GM18520 (cell line): ENCODE measurements around the gene RPGR.
A peak's percentile ranks its signal among the peaks of the same experiment; 100 is the strongest.

Source experiments
- ATAC-seq: cut with Tn5 transposase; IDR thresholded peaks from one replicate; pipeline ENCODE4 v1.9.1; 2021; ENCODE audit not compliant: unreplicated experiment

The RPGR gene

GRCh38 chrX:38332505-38332904 lies 5.2 kb upstream of the RPGR start:
- ATAC-seq: peak; percentile 89

DNA sequence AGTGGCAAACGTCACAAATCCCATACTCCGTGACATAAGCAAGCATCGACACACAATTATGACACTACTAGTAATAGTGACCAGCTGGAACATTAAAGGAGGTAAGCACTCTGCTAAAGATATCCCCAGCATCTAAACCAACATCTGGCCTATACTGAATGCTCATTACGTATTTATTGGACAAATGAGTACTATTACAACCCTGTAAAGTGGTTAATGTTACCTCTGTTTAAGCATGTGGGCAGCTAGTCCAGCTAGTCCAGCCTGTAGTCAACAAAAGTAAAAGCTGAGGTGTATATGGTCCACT lies 419 bp upstream of the RPGR start:
- no peak for ATAC-seq

- no peak for ATAC-seq
Observed at GRCh38 chrX:38326086-38326485, 1.2 kb downstream of the RPGR start.

GRCh38 chrX:38320819-38321218 lies 6.5 kb downstream of the RPGR start:
- ATAC-seq: no peak

DNA sequence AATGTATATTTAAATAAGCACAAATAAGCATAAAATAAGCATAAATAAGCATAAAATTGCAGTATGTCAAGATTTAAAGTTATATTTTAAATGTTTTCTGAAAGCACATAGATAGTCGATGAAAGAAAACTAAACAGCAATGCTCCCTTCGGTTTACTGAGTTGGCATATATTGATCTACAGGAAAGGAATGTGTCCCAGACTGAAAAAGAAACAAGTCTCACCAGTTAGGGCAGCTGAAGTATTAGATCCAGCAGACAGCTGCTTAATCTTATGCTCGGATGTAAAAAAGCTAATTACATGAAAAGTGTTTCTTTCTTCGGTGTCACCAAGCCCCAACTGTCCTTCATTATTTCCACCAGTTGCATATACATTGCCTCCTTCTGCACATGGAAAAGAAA lies 8.7 kb downstream of the RPGR start:
- no peak for ATAC-seq

- no peak for ATAC-seq
Observed at GRCh38 chrX:38318196-38318595, 9.1 kb downstream of the RPGR start.

GRCh38 chrX:38315186-38315585 lies 12.1 kb downstream of the RPGR start:
- ATAC-seq: no peak

- no peak for ATAC-seq
Observed at GRCh38 chrX:38313190-38313589, 14.1 kb downstream of the RPGR start.

- ATAC-seq: no peak
Observed at GRCh38 chrX:38312436-38312835, 14.9 kb downstream of the RPGR start.

DNA sequence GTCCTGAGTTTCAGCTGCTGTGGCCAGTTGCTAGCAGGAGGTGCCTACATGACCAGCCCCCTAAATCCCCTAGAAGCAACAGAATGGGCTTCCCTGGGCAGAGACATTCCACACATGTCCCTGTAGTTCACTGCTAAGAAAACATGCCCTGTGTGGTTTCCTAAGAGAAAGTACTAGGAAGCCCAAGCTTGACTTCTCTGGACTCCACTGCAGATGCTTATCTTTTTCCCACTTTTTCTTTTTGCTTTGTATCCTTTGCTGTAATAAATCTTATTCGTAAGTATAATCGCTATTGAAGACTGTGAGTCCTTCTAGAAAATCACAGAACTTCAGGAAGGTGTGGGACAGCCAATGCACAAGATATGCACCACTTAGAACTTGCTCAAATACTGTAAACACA lies 15.6 kb downstream of the RPGR start:
- no peak for ATAC-seq

GRCh38 chrX:38305971-38306370 lies 21.3 kb downstream of the RPGR start:
- ATAC-seq: no peak

DNA sequence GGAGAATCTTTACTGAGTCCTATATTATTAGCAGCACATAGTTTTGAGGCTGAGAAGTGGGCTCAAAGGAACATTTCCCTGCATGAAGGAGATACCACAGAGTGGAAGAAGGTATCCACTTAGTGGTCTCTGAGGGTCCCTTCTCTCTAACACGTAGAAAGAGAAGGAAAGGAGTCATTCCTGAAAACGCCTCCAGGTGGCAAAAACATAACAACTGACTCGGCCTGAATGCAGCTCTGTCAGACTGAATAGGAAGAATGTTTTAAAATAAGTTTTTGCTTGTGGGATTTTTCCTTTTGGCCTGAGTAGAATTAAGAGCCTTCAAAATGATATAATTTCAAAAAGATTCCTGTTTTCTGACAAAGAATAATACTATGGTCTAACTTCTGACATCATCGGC lies 23.3 kb downstream of the RPGR start:
- ATAC-seq: no peak

DNA sequence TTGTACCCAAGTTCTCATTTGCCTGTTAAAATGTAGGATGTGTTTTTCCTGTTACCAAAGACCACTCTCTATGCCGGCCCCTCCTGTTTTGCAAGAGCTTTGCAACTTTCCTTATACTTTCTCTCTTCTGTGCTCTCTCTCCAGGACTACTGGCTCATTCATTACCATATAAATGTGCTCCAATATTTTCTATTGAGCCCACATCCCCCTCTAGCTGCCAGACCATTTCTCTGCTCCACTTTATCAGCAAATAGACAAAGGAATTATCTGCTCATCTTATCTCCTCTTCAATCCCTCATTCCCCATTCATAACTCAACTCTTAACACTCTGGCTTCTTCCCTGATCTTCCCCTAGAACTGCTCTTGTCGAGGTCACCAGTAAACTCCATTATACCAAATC lies 33.6 kb downstream of the RPGR start:
- no peak for ATAC-seq

DNA sequence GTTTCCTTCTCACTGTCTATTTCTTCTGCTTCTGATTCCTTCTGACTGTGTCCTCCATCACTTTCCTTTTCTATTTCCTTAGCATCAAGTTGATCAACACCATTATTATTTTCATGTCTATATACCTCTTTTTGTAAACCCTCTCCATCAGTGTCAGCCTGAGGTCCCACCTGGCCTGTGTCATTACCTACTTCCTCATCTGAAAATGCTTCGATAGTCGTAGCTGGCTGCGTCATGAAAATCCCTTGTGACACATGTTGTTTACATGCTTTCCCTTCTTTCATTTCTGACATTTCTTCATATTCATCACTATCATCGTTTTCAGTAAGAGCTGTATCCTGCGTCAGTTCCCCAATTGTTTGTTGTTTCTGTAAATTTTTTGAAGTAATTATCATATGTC lies 39.6 kb downstream of the RPGR start:
- no peak for ATAC-seq

GRCh38 chrX:38285649-38286048 lies 41.7 kb downstream of the RPGR start:
- ATAC-seq: no peak

DNA sequence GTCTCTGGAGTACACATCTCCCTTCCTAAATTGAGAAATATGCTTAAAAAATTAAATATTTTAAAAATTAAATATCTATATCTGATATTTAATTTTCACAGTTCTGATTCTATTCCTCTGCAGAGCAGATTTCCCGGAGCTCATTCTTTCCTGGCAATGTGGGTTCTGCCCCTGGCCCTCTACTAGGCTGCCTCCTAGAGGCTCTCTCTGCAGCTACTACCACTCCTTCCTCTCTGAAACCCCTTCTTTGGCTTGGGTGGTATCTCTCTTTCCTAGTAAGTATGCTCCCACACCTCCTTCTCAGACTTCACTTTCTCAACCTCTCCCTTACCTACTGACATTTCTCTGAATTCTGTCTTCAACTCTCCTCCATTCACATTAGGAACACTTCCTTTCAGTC lies 45.3 kb downstream of the RPGR start:
- no peak for ATAC-seq

DNA sequence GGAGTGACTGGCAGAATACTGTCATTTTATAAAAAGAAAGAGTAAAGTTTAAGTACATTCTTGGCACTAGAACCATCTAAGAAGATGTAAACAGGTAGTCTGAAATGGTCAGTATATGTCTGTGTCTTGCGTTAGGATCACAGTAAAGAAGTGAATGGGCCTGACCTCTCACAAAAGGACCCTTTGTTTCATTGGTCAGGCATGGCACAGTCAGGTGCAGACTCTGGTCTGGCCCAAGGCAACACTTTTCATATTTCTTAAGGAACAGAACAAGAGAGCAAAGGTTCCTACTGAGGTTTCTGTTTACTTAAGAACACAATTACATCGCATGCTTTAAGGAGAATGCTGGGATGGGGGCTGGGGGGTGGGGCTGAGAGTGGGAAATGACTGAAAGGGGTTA lies 48.1 kb downstream of the RPGR start:
- ATAC-seq: no peak

DNA sequence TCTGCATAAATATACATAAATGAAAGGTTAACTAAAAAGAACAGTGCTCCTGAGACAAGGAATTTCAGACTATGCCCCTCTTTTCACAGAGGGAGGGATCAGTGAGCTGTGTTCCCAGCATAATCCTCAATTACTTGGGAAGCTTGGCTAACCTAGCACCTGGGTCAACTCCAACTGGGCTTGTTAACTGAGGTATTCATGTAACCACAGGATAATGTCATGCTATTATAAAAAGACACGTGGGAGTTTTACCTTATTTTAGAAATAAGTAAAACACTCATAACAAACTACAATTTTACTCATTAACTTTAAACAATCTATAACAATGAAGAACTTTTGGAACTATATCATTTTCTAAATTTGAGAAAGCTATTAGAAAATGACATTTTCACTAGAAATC lies 48.6 kb downstream of the RPGR start:
- no peak for ATAC-seq

GRCh38 chrX:38277802-38278201 lies 49.5 kb downstream of the RPGR start:
- no peak for ATAC-seq

DNA sequence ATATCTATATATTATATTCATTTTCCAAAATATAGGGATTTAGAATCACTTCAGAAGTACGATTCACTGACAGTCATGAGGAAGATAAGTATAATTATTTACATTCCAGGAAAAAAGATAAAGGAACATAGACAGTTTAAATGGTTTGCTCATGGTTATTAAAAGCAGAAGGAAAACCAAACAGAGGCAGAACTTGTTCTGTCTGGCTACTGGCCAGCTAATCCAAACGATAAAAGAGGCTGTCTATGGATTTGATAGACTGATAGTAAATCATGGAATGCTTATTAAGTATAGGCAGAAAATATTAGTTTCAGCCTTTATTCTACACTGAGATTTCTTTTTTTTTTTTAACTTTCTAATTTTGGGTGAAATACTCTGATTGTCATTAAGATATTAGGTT lies 50.2 kb downstream of the RPGR start:
- ATAC-seq: no peak

GRCh38 chrX:38276089-38276488 lies 51.2 kb downstream of the RPGR start:
- no peak for ATAC-seq

- peak; percentile 50 for ATAC-seq
Observed at GRCh38 chrX:38275615-38276014, 51.7 kb downstream of the RPGR start.

GRCh38 chrX:38273453-38273852 lies 53.9 kb downstream of the RPGR start:
- ATAC-seq: peak; percentile 50

GRCh38 chrX:38271154-38271716 lies 56.1 kb downstream of the RPGR start:
- peak; percentile 38 for ATAC-seq
